H1 (cell line): ENCODE measurements around the gene KDM2A. TPM values are rescaled to one million over a fixed set of nuclear protein-coding genes. Genes with fewer than 3 reads are reported as not detected.

ENCODE experiments used
- BACH1 ChIP-seq: IDR thresholded peaks from 2 replicates; pipeline ENCODE4 v1.6.1; 2012; ENCODE audit warnings: low read length, improper control_type of control experiment
- RAD21 ChIP-seq, 2 experiments: IDR thresholded peaks in 1 of 2; conservative IDR thresholded peaks in 1 of 2; 2 replicates each; pipeline ENCODE4 v1.6.1; 2011; ENCODE audit warnings: low read depth in 2 of 2, low read length in 2 of 2, improper control_type of control experiment in 1 of 2, inconsistent platforms in 1 of 2, mild to moderate bottlenecking in 1 of 2, moderate library complexity in 1 of 2
- SIRT6 ChIP-seq: IDR thresholded peaks from one replicate; pipeline ENCODE4 v1.7.1; 2012; ENCODE audit warnings: low read length, inconsistent platforms
- polyA plus RNA-seq, 7 experiments: library from polyadenylated mRNA; depleted of rRNA in 3 of 7; stranded (reverse) in 5 of 7; unstranded in 2 of 7; fragments of >200 nt in 5 of 7; fragments of 200-250 nt in 2 of 7; gene quantifications; 1 replicate in 5 of 7; 2 replicates in 1 of 7; 4 replicates in 1 of 7; pipeline versions ENCODE4 v1.2.1 to v1.2.3, GENCODE V29; 2011 to 2013; ENCODE audit warnings: missing spikeins in 2 of 7, mixed read lengths in 2 of 7
- total RNA-seq: library from RNA; stranded (reverse); fragmentation: NEBNext Ultra II Directional; extraction: Animal tissue kit (Norgen Biotek cat#: 25700); gene quantifications from 2 replicates; pipeline ENCODE4 v1.2.1, GENCODE V29; 2021
- TF ChIP-seq, protein P1 (sequence below): fragments of 300-600 bp; sonication (generic); IDR thresholded peaks from 2 replicates; pipeline ENCODE4 v1.7.1; 2012; ENCODE audit warnings: low read length, moderate library complexity, mild to moderate bottlenecking, inconsistent platforms; ENCODE audit not compliant: insufficient replicate concordance
- TF ChIP-seq, protein P2 (sequence below): IDR thresholded peaks from 2 replicates; pipeline ENCODE4 v1.6.1; 2011; ENCODE audit warnings: low read length, improper control_type of control experiment

Gene KDM2A
- total and polyA plus RNA-seq, 2 of the 8 experiments (the other 6 are each of a cell fraction or from before 2014, with no cell fraction given): 55.4 to 66.2 TPM

DNA sequence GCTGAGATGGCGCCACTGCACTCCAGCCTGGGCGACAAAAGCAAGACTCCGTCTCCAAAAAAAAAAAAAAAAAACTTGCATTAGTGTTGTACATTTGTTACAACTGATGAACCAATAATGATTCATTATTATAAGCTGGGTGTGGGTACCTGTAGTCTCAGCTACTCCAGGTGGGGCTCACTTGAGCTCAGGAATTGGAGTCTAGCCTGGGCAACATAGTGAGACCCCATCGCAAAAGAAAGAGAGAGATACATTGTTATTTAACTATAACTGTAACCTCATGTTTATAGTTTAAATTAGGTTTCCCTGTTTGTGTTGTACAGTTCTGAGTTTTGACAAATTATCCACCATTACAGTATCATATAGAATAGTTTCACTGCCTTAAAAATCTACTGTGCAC, 38.6 kb downstream of the KDM2A start (continued):
- TF ChIP-seq, protein P1, sequence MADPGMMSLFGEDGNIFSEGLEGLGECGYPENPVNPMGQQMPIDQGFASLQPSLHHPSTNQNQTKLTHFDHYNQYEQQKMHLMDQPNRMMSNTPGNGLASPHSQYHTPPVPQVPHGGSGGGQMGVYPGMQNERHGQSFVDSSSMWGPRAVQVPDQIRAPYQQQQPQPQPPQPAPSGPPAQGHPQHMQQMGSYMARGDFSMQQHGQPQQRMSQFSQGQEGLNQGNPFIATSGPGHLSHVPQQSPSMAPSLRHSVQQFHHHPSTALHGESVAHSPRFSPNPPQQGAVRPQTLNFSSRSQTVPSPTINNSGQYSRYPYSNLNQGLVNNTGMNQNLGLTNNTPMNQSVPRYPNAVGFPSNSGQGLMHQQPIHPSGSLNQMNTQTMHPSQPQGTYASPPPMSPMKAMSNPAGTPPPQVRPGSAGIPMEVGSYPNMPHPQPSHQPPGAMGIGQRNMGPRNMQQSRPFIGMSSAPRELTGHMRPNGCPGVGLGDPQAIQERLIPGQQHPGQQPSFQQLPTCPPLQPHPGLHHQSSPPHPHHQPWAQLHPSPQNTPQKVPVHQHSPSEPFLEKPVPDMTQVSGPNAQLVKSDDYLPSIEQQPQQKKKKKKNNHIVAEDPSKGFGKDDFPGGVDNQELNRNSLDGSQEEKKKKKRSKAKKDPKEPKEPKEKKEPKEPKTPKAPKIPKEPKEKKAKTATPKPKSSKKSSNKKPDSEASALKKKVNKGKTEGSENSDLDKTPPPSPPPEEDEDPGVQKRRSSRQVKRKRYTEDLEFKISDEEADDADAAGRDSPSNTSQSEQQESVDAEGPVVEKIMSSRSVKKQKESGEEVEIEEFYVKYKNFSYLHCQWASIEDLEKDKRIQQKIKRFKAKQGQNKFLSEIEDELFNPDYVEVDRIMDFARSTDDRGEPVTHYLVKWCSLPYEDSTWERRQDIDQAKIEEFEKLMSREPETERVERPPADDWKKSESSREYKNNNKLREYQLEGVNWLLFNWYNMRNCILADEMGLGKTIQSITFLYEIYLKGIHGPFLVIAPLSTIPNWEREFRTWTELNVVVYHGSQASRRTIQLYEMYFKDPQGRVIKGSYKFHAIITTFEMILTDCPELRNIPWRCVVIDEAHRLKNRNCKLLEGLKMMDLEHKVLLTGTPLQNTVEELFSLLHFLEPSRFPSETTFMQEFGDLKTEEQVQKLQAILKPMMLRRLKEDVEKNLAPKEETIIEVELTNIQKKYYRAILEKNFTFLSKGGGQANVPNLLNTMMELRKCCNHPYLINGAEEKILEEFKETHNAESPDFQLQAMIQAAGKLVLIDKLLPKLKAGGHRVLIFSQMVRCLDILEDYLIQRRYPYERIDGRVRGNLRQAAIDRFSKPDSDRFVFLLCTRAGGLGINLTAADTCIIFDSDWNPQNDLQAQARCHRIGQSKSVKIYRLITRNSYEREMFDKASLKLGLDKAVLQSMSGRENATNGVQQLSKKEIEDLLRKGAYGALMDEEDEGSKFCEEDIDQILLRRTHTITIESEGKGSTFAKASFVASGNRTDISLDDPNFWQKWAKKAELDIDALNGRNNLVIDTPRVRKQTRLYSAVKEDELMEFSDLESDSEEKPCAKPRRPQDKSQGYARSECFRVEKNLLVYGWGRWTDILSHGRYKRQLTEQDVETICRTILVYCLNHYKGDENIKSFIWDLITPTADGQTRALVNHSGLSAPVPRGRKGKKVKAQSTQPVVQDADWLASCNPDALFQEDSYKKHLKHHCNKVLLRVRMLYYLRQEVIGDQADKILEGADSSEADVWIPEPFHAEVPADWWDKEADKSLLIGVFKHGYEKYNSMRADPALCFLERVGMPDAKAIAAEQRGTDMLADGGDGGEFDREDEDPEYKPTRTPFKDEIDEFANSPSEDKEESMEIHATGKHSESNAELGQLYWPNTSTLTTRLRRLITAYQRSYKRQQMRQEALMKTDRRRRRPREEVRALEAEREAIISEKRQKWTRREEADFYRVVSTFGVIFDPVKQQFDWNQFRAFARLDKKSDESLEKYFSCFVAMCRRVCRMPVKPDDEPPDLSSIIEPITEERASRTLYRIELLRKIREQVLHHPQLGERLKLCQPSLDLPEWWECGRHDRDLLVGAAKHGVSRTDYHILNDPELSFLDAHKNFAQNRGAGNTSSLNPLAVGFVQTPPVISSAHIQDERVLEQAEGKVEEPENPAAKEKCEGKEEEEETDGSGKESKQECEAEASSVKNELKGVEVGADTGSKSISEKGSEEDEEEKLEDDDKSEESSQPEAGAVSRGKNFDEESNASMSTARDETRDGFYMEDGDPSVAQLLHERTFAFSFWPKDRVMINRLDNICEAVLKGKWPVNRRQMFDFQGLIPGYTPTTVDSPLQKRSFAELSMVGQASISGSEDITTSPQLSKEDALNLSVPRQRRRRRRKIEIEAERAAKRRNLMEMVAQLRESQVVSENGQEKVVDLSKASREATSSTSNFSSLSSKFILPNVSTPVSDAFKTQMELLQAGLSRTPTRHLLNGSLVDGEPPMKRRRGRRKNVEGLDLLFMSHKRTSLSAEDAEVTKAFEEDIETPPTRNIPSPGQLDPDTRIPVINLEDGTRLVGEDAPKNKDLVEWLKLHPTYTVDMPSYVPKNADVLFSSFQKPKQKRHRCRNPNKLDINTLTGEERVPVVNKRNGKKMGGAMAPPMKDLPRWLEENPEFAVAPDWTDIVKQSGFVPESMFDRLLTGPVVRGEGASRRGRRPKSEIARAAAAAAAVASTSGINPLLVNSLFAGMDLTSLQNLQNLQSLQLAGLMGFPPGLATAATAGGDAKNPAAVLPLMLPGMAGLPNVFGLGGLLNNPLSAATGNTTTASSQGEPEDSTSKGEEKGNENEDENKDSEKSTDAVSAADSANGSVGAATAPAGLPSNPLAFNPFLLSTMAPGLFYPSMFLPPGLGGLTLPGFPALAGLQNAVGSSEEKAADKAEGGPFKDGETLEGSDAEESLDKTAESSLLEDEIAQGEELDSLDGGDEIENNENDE: no peak
- TF ChIP-seq BACH1 (no peak), RAD21 (IDR thresholded peaks at IDR 0.05 in 1 of 2, conservative IDR thresholded peaks at IDR 0.05 in 1 of 2; ENCODE audit: low read depth in 2 of 2, low read length in 2 of 2) (no peak), SIRT6 (no peak)
- TF ChIP-seq, protein P2, sequence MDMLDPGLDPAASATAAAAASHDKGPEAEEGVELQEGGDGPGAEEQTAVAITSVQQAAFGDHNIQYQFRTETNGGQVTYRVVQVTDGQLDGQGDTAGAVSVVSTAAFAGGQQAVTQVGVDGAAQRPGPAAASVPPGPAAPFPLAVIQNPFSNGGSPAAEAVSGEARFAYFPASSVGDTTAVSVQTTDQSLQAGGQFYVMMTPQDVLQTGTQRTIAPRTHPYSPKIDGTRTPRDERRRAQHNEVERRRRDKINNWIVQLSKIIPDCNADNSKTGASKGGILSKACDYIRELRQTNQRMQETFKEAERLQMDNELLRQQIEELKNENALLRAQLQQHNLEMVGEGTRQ: no peak
